Upper lobe of left lung (tissue), 6 donors: ENCODE measurements around the gene POLE3. TPM values are rescaled to one million over a fixed set of nuclear protein-coding genes. Genes with fewer than 3 reads are reported as not detected.

Source experiments
- ATAC-seq, 2 donors: fragments of 200-7000 bp; cut with Tn5 transposase; one replicate each; pipeline ENCODE4 v1.9.1; 2022; ENCODE audit warnings: mild to moderate bottlenecking in 2 of 2, moderate library complexity in 2 of 2; ENCODE audit not compliant: low FRiP score in 2 of 2
- DNase-seq, 2 donors: peaks; one replicate each; pipeline ENCODE4 v3.0.0-alpha.2; 2019 to 2020
- H3K27ac ChIP-seq, 4 donors: fragments of 200-600 bp; sonication (generic); one replicate each; pipeline ENCODE4 v1.5.1; 2016 to 2019
- H3K27me3 ChIP-seq, 4 donors: fragments of 200-600 bp; sonication (generic); one replicate each; pipeline ENCODE4 v1.5.1; 2017 to 2019
- H3K36me3 ChIP-seq, 4 donors: fragments of 200-600 bp; sonication (generic); one replicate each; pipeline ENCODE4 v1.5.1; 2016 to 2019
- H3K4me1 ChIP-seq, 4 donors: fragments of 200-600 bp; sonication (generic); one replicate each; pipeline ENCODE4 v1.5.1; 2018 to 2019
- H3K4me3 ChIP-seq, 4 donors: fragments of 200-600 bp; sonication (generic); one replicate each; pipeline ENCODE4 v1.5.1; 2017 to 2019; ENCODE audit warnings: mild to moderate bottlenecking in 2 of 4, moderate library complexity in 1 of 4
- H3K9me3 ChIP-seq, 4 donors: fragments of 200-600 bp; sonication (generic); one replicate each; pipeline ENCODE4 v1.5.1; 2018 to 2019
- CTCF ChIP-seq, 6 experiments: fragments of 450-650 bp in 4 of 6; fragments of 200-600 bp in 2 of 6; sonication (generic) in 2 of 6; IDR thresholded peaks; one replicate each; pipeline ENCODE4 v1.5.1; 2016 to 2019; ENCODE audit warnings: antibody characterized with exemption in 6 of 6
- EP300 ChIP-seq, 4 donors: sonication (generic); formaldehyde crosslinking; IDR thresholded peaks; one replicate each; pipeline ENCODE4 v1.5.1; 2017; ENCODE audit warnings: antibody characterized with exemption in 4 of 4, control low read depth in 2 of 4
- POLR2A ChIP-seq, 4 donors: fragments of 450-650 bp; IDR thresholded peaks; one replicate each; pipeline ENCODE4 v1.5.1; 2016 to 2017; ENCODE audit warnings: antibody characterized with exemption in 4 of 4, mild to moderate bottlenecking in 2 of 4
- POLR2AphosphoS5 ChIP-seq, 2 donors: sonication (generic); formaldehyde crosslinking; IDR thresholded peaks; one replicate each; pipeline ENCODE4 v1.5.1; 2017; ENCODE audit warnings: antibody characterized with exemption in 2 of 2
- WGBS, 2 donors: methylation state at CpG; one replicate each; pipeline ENCODE4 v1.1.5; 2017 to 2018; 5-methylcytosine and 5-hydroxymethylcytosine counted together
- total RNA-seq, 6 donors: library from RNA; depleted of rRNA in 4 of 6; stranded (reverse); fragments of >200 nt in 4 of 6; gene quantifications; one replicate each; pipeline versions ENCODE4 v1.1.0 to v1.2.1, GENCODE V29; 2016 to 2021
- donor health status: DM: no; HTN: no; CAD: no; lungs with moderate emphysema.
- donor health status: DM: no; HTN: yes; CAD: no; lungs with severe emphysema.

The POLE3 gene
- total RNA-seq, 6 donors from 2014 or later, result 6.4 to 37.1 (median 28.4) TPM

GRCh38 chr9:113376634-113377567, 33.6 kb downstream of the POLE3 start, which contains the start of gene HDHD3:
Gene HDHD3 (minus strand): TSS chr9:113376986. CDS start chr9:113374354, 2,632 bp downstream.
- DNase-seq, result peak; percentile 89
- WGBS, 2 donors, result 3% methylated on average over 34 to 60 of the region's 74 CpGs
- ATAC-seq, result peak; percentile 88 to 92

GRCh38 chr9:113375057-113376023, 35.1 kb downstream of the POLE3 start:
- TF ChIP-seq POLR2AphosphoS5 (IDR thresholded peaks at IDR 0.05), result no peak
- TF ChIP-seq POLR2A (IDR thresholded peaks at IDR 0.05), result no peak
- TF ChIP-seq EP300 (IDR thresholded peaks at IDR 0.05), result no peak
- TF ChIP-seq CTCF (IDR thresholded peaks at IDR 0.05), result no peak
- WGBS, 2 donors, result 68 to 84% methylated on average over 6 of the region's 6 CpGs
- Histone ChIP-seq H3K27ac (peak overlapping the region in 2 of 4 donors; percentile 4 to 88), H3K4me3 (peak overlapping the region in 3 of 4 donors; percentile 68 to 79 (median 73)), H3K9me3 (no peaks in the 10 kb centered on the region), H3K36me3 (peaks cover 0 to 28% (median 15%) of the 10 kb centered on the region in 4 donors), H3K27me3 (no peaks in the 10 kb centered on the region), H3K4me1 (peaks cover 4 to 17% (median 9%) of the 10 kb centered on the region in 4 donors)
- DNase-seq (no peak), ATAC-seq (no peak)

More at GRCh38 chr9:113376634-113377567, 33.6 kb downstream of the POLE3 start, which contains the start of gene HDHD3:
- Histone ChIP-seq H3K36me3 (peaks cover 0 to 28% (median 15%) of the 10 kb centered on the region in 4 donors), H3K9me3 (no peaks in the 10 kb centered on the region), H3K4me1 (peaks cover 4 to 20% (median 9%) of the 10 kb centered on the region in 4 donors), H3K27ac (peak within 1 kb of the TSS; percentile 85 to 90 (median 88)), H3K4me3 (peak within 1 kb of the TSS; percentile 68 to 82 (median 76)), H3K27me3 (no peaks in the 10 kb centered on the region)
- peak; percentile 43 to 80 for TF ChIP-seq POLR2AphosphoS5 (IDR thresholded peaks at IDR 0.05)
- TF ChIP-seq EP300 (IDR thresholded peaks at IDR 0.05), result no peak
- TF ChIP-seq POLR2A (IDR thresholded peaks at IDR 0.05), result peak in 3 of 4 donors; percentile 48 to 87 (median 57)

- 88 to 91% methylated on average over 11 to 24 of the region's 24 CpGs for WGBS, 2 donors
- peak in 1 of 2 donors; percentile 64 for DNase-seq
- peaks cover 0 to 28% (median 15%) of the 10 kb centered on the region in 4 donors for H3K36me3 ChIP-seq
- ATAC-seq, result no peak
- no peaks in the 10 kb centered on the region for H3K27me3 ChIP-seq
- TF ChIP-seq EP300 (IDR thresholded peaks at IDR 0.05), result no peak
- no peak for TF ChIP-seq CTCF (IDR thresholded peaks at IDR 0.05)
- no peak for TF ChIP-seq POLR2AphosphoS5 (IDR thresholded peaks at IDR 0.05)
- TF ChIP-seq POLR2A (IDR thresholded peaks at IDR 0.05), result no peak
- H3K27ac ChIP-seq, result no peak overlapping the region
- H3K9me3 ChIP-seq, result no peaks in the 10 kb centered on the region
- H3K4me1 ChIP-seq, result peaks cover 4 to 17% (median 9%) of the 10 kb centered on the region in 4 donors
- no peak overlapping the region for H3K4me3 ChIP-seq
Measured at GRCh38 chr9:113373676-113374392, 36.6 kb downstream of the POLE3 start.

- no peak for DNase-seq
- Histone ChIP-seq H3K36me3 (peaks cover 0 to 28% (median 15%) of the 10 kb centered on the region in 4 donors), H3K27me3 (no peaks in the 10 kb centered on the region), H3K4me3 (no peak overlapping the region), H3K27ac (no peak overlapping the region), H3K9me3 (no peaks in the 10 kb centered on the region), H3K4me1 (peaks cover 4 to 17% (median 9%) of the 10 kb centered on the region in 4 donors)
- no peak for ATAC-seq
- 75 to 79% methylated on average over 3 of the region's 3 CpGs for WGBS, 2 donors
- TF ChIP-seq EP300 (IDR thresholded peaks at IDR 0.05) (no peak), POLR2AphosphoS5 (IDR thresholded peaks at IDR 0.05) (no peak), CTCF (IDR thresholded peaks at IDR 0.05) (no peak), POLR2A (IDR thresholded peaks at IDR 0.05) (no peak)
Measured at GRCh38 chr9:113373256-113373655, 37.2 kb downstream of the POLE3 start.
